ENCODE measurements around the gene CRKL.

- no peak for TF ChIP-seq CTCF (conservative IDR thresholded peaks at IDR 0.05; ENCODE audit: low read length)
- TF ChIP-seq EZH2phosphoT487 (IDR thresholded peaks at IDR 0.05; ENCODE audit: borderline replicate concordance): no peak
Measured at GRCh38 chr22:20884454-20884853, 32.8 kb upstream of the CRKL start.

Measured in Loucy (cell line).